Neural crest cell (in vitro differentiated cells): ENCODE measurements around the gene OGT. TPM values are rescaled to one million over a fixed set of nuclear protein-coding genes. Genes with fewer than 3 reads are reported as not detected.

Experiments used
- DNase-seq: peaks from one replicate; pipeline ENCODE4 v3.0.0; 2021; ENCODE audit warnings: low read depth, mixed read lengths, low spot score
- H3K27ac Mint-ChIP-seq: one replicate; pipeline ENCODE4 v1.8.0; 2021; ENCODE audit warnings: mild to moderate bottlenecking, mixed read lengths; ENCODE audit not compliant: unreplicated experiment
- H3K27me3 Mint-ChIP-seq: 2 replicates; pipeline ENCODE4 v1.8.0; 2021; ENCODE audit warnings: low read depth, mild to moderate bottlenecking, mixed read lengths
- H3K36me3 Mint-ChIP-seq: 2 replicates; pipeline ENCODE4 v1.8.0; 2021; ENCODE audit warnings: low read depth, mild to moderate bottlenecking, mixed read lengths
- H3K4me1 Mint-ChIP-seq: 2 replicates; pipeline ENCODE4 v1.8.0; 2021; ENCODE audit warnings: mixed read lengths
- H3K4me3 Mint-ChIP-seq: one replicate; pipeline ENCODE4 v1.8.0; 2021; ENCODE audit warnings: mild to moderate bottlenecking, mixed read lengths
- H3K9me3 Mint-ChIP-seq: 2 replicates; pipeline ENCODE4 v1.8.0; 2021; ENCODE audit warnings: mixed read lengths
- CTCF ChIP-seq: fragments of 200-600 bp; sonication (generic); conservative IDR thresholded peaks from 2 replicates; pipeline ENCODE4 v1.5.0; 2021; ENCODE audit warnings: antibody characterized with exemption, mild to moderate bottlenecking
- total RNA-seq: library from RNA; stranded (reverse); gene quantifications from 2 replicates; pipeline ENCODE4 v1.2.1, GENCODE V29; 2021

OGT gene
- total RNA-seq, 1 donor from 2014 or later, result 121 TPM

DNA sequence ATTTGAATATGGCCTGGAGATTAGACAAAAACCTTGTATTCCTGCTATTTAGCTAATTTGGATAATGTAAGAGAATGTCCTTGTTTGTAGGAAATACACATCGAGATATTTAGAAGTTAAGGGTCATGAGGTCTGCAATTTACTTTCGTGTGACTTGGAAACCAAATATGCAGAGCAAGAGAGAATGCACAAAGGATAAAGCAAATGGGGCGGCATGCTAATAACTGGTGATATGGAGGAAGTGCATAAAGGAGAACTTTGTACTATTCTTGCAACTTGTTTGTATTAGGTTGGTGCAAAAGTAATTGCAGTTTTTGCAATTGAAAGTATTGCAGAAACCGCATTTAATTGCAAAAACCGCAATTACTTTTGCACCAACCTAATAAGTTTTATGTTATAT is 92.6 kb downstream of the OGT start:
- no peak for DNase-seq
- H3K36me3 Mint-ChIP-seq, result no peaks in the 10 kb centered on the region

More for the DNA sequence above, 92.6 kb downstream of the OGT start:
- TF ChIP-seq CTCF, result no peak
- H3K4me1 Mint-ChIP-seq, result peaks cover 8% of the 10 kb centered on the region
- no peak overlapping the region for H3K4me3 Mint-ChIP-seq
- peaks cover 2% of the 10 kb centered on the region for H3K9me3 Mint-ChIP-seq
- no peaks in the 10 kb centered on the region for H3K27me3 Mint-ChIP-seq
- H3K27ac Mint-ChIP-seq, result no peak overlapping the region

Other genes starting within 250 kb of the OGT start
- 990 and 1,032 TPM in 2 replicates for gene NONO, start 249.5 kb upstream of the OGT start, total RNA-seq
- 7.1 and 10.2 TPM in 2 replicates for gene ITGB1BP2, start 231.4 kb upstream of the OGT start, total RNA-seq
- gene TAF1, start 166.7 kb upstream of the OGT start, total RNA-seq, result 31.9 and 37.1 TPM in 2 replicates
- gene GCNA, start 45.3 kb downstream of the OGT start, total RNA-seq, result 2.0 and 2.3 TPM in 2 replicates
- gene CXCR3, start 85.4 kb downstream of the OGT start, total RNA-seq, result not detected in 2 replicates
- not detected in 2 replicates for gene CXorf49, start 185.2 kb downstream of the OGT start, total RNA-seq
- not detected in 2 replicates for gene CXorf49B, start 230.2 kb downstream of the OGT start, total RNA-seq